K562 (cell line): ENCODE results near the gene MXRA7. TPM values are rescaled to one million over a fixed set of nuclear protein-coding genes. Genes with fewer than 3 reads are reported as not detected.

ENCODE experiments used
- BHLHE40 ChIP-seq: IDR thresholded peaks from 2 replicates; pipeline ENCODE4 v1.6.1; 2011; ENCODE audit warnings: low read length, improper control_type of control experiment
- CREB1 ChIP-seq, 2 experiments: sonication (generic) in 1 of 2; formaldehyde crosslinking in 1 of 2; IDR thresholded peaks; 2 replicates each; pipeline versions ENCODE4 v1.6.1 to v1.8.0; 2012 to 2022; ENCODE audit warnings: inconsistent platforms in 1 of 2, mild to moderate bottlenecking in 1 of 2, missing genetic modification reagents in 1 of 2, moderate library complexity in 1 of 2
- CXXC5 ChIP-seq: fragments of 250-450 bp; sonication (Bioruptor Pico); IDR thresholded peaks from 2 replicates; pipeline ENCODE4 v1.8.0; 2022; ENCODE audit warnings: inconsistent platforms, mild to moderate bottlenecking, moderate library complexity
- ELF2 ChIP-seq: fragments of 250-450 bp; sonication (Bioruptor Pico); IDR thresholded peaks from 2 replicates; pipeline ENCODE4 v1.5.0; 2021; ENCODE audit warnings: mild to moderate bottlenecking
- EP400 ChIP-seq: fragments of 450-650 bp; IDR thresholded peaks from 2 replicates; pipeline ENCODE4 v1.6.1; 2017; ENCODE audit warnings: antibody characterized with exemption, mild to moderate bottlenecking, moderate library complexity
- ESRRB ChIP-seq: fragments of 250-450 bp; sonication (Bioruptor Pico); IDR thresholded peaks from 2 replicates; pipeline ENCODE4 v1.5.0; 2020; ENCODE audit warnings: mild to moderate bottlenecking, moderate library complexity, borderline replicate concordance
- HMGN3 ChIP-seq: IDR thresholded peaks from 2 replicates; pipeline ENCODE4 v1.6.1; 2011; ENCODE audit warnings: borderline replicate concordance, low read depth, mild to moderate bottlenecking, mixed read lengths, low read length; ENCODE audit not compliant: insufficient read length; ENCODE audit errors: extremely low read depth
- KLF6 ChIP-seq: fragments of 250-450 bp; sonication (Bioruptor Pico); IDR thresholded peaks from 2 replicates; pipeline ENCODE4 v1.4.0; 2020; ENCODE audit warnings: mild to moderate bottlenecking, moderate library complexity, borderline replicate concordance
- NBN ChIP-seq: fragments of 450-650 bp; IDR thresholded peaks from 2 replicates; pipeline ENCODE4 v1.6.1; 2016; ENCODE audit warnings: low read depth, mild to moderate bottlenecking
- PHB ChIP-seq: fragments of 250-450 bp; sonication (Bioruptor Pico); IDR thresholded peaks from 2 replicates; pipeline ENCODE4 v1.5.0; 2021
- PHF21A ChIP-seq: fragments of 450-650 bp; IDR thresholded peaks from 2 replicates; pipeline ENCODE4 v1.6.1; 2017; ENCODE audit warnings: low read depth, borderline replicate concordance
- SLC30A9 ChIP-seq: fragments of 250-450 bp; sonication (Bioruptor Pico); IDR thresholded peaks from 2 replicates; pipeline ENCODE4 v1.8.0; 2022; ENCODE audit warnings: mild to moderate bottlenecking, moderate library complexity
- SMAD2 ChIP-seq: fragments of 150-350 bp; IDR thresholded peaks from 2 replicates; pipeline ENCODE4 v1.6.1; 2014; ENCODE audit warnings: low read depth, mild to moderate bottlenecking, low read length
- SMC3 ChIP-seq: conservative IDR thresholded peaks from 2 replicates; pipeline ENCODE4 v1.6.1; 2011; ENCODE audit warnings: low read depth, low read length, improper control_type of control experiment; ENCODE audit not compliant: insufficient read depth
- XRCC4 ChIP-seq: IDR thresholded peaks from one replicate; pipeline ENCODE4 v1.6.1; 2011; ENCODE audit not compliant: insufficient read depth, insufficient read length; ENCODE audit errors: extremely low read depth
- ZNF431 ChIP-seq: sonication (generic); formaldehyde crosslinking; IDR thresholded peaks from 2 replicates; pipeline ENCODE4 v1.8.0; 2022; ENCODE audit warnings: mild to moderate bottlenecking, missing genetic modification reagents
- ZNF668 ChIP-seq: fragments of 250-450 bp; sonication (Bioruptor Pico); IDR thresholded peaks from 2 replicates; pipeline ENCODE4 v1.8.0; 2022; ENCODE audit warnings: mild to moderate bottlenecking, inconsistent platforms
- ZNF75A ChIP-seq: fragments of 450-650 bp; formaldehyde crosslinking; IDR thresholded peaks from 2 replicates; pipeline ENCODE4 v1.4.0; 2020; ENCODE audit warnings: mild to moderate bottlenecking
- polyA plus RNA-seq, 8 experiments: library from polyadenylated mRNA; depleted of rRNA in 4 of 8; stranded (reverse) in 5 of 8; unstranded in 3 of 8; fragments of >200 nt; fragmentation: Nextera tagmentation in 2 of 8; fragmentation: Illumina TruSeq in 1 of 8; extraction: Ambion mirVana in 2 of 8; extraction: Trizol in 1 of 8; gene quantifications; 2 replicates each; pipeline versions ENCODE4 v1.2.1 to v1.2.3, GENCODE V29; 2011 to 2014; ENCODE audit warnings: inconsistent platforms in 1 of 8, missing spikeins in 1 of 8
- total RNA-seq, 7 experiments: library from RNA; depleted of rRNA in 6 of 7; stranded (reverse); fragments of >200 nt in 6 of 7; fragmentation: Illumina TruSeq in 2 of 7; extraction: Trizol in 2 of 7; gene quantifications; 2 replicates each; pipeline versions ENCODE4 v1.2.1 to v1.2.3, GENCODE V29; 2011 to 2021; ENCODE audit warnings: low replicate concordance in 1 of 7
- TF ChIP-seq, protein P1 (sequence below): fragments of 250-450 bp; sonication (Bioruptor Pico); IDR thresholded peaks from 2 replicates; pipeline ENCODE4 v1.5.0; 2021; ENCODE audit warnings: mild to moderate bottlenecking, borderline replicate concordance
- TF ChIP-seq, protein P2 (sequence below): IDR thresholded peaks from 2 replicates; pipeline ENCODE4 v1.6.1; 2012; ENCODE audit warnings: low read depth, low read length, improper control_type of control experiment, borderline replicate concordance

The MXRA7 gene
- total and polyA plus RNA-seq, 9 of the 15 experiments (the other 6 are each of a cell fraction or from before 2014, with no cell fraction given), result 2.6 to 38.4 (median 14.3) TPM

DNA sequence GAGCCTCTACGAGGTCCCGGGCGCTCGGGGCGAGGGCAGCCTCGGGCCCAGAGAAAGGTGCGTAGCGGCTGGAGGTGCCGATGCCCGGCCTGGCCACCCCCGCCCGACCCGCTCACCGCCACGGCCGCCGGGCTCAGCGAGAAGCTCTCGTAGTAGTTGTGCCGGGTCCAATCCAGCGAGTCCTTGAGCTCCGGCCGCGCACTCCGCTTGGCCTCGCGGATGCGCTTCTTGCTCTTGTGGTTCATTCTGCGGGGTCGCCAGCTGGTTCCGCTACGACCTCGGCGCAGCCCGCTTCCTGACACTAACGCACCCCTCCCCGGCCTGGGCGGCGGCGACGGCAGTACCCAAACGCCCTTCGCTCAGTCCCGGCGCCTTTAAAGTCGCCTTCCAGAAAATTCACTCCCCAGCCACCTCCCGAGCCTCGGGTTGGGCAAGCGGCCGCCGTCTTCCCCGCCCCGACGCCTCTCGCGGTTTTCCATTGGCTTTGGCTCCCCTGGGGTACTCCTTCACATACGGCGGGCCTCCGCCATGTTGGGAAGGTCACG is 15.5 kb upstream of the MXRA7 start, which contains the start of gene JMJD6 (continued):
- TF ChIP-seq EP400 (peak; percentile 66; the same call in 1 of the 2 replicates), NBN (peak; percentile 10; the same call in 1 of the 2 replicates), CXXC5 (peak; percentile 76), XRCC4 (no peak), ESRRB (CRISPR knock-in tag) (no peak), PHF21A (no peak), SMAD2 (no peak), SMC3 (no peak), PHB (CRISPR knock-in tag) (no peak), ELF2 (CRISPR knock-in tag) (no peak), SLC30A9 (CRISPR knock-in tag) (no peak), BHLHE40 (no peak), ZNF431 (0 out of 2 replicates have a peak, but pooled peaks have one; percentile 2), ZNF75A (no peak), CREB1 (IDR thresholded peaks at IDR 0.05) (peak; percentile 91), CREB1 (CRISPR knock-in tag; IDR thresholded peaks at IDR 0.05) (peak; percentile 47; the same call in 1 of the 2 replicates), ZNF668 (CRISPR knock-in tag) (no peak), KLF6 (no peak), HMGN3 (peak; percentile 73)
- TF ChIP-seq, protein P1, sequence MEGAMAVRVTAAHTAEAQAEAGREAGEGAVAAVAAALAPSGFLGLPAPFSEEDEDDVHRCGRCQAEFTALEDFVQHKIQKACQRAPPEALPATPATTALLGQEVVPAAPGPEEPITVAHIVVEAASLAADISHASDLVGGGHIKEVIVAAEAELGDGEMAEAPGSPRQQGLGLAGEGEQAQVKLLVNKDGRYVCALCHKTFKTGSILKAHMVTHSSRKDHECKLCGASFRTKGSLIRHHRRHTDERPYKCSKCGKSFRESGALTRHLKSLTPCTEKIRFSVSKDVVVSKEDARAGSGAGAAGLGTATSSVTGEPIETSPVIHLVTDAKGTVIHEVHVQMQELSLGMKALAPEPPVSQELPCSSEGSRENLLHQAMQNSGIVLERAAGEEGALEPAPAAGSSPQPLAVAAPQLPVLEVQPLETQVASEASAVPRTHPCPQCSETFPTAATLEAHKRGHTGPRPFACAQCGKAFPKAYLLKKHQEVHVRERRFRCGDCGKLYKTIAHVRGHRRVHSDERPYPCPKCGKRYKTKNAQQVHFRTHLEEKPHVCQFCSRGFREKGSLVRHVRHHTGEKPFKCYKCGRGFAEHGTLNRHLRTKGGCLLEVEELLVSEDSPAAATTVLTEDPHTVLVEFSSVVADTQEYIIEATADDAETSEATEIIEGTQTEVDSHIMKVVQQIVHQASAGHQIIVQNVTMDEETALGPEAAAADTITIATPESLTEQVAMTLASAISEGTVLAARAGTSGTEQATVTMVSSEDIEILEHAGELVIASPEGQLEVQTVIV (CRISPR knock-in tag), result no peak
- TF ChIP-seq, protein P2, sequence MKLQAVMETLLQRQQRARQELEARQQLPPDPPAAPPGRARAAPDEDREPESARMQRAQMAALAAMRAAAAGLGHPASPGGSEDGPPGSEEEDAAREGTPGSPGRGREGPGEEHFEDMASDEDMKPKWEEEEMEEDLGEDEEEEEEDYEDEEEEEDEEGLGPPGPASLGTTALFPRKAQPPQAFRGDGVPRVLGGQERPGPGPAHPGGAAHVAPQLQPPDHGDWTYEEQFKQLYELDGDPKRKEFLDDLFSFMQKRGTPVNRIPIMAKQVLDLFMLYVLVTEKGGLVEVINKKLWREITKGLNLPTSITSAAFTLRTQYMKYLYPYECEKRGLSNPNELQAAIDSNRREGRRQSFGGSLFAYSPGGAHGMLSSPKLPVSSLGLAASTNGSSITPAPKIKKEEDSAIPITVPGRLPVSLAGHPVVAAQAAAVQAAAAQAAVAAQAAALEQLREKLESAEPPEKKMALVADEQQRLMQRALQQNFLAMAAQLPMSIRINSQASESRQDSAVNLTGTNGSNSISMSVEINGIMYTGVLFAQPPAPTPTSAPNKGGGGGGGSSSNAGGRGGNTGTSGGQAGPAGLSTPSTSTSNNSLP, result no peak
